Measurements from ENCODE around the gene ZNF143. TPM values are rescaled to one million over a fixed set of nuclear protein-coding genes. Genes with fewer than 3 reads are reported as not detected.

Gene ZNF143
- total RNA-seq, 1 donor from 2014 or later = 28.3 TPM

DNA sequence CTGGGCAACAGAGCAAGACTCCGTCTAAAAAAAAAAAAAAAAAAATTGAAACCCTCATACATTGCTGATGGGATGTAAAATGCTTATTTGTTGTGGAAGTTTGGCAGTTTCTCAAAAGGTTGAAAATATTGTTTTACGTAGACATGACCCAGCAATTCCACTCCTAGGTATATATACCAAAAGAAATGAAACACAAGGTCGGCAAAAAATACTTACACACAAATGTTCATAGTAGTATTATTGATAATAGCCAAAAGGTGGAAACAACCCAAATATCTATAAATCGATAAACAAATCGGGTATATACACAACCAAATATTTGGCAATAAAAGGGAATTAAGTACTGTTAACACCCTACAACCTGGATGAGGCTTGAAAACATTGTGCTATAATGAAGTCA lies 5.1 kb upstream of the ZNF143 start:
- peaks cover 14% of the 10 kb centered on the region for H3K79me2 ChIP-seq (ENCODE audit: insufficient read depth, low read length)
- H3K9me3 Mint-ChIP-seq (ENCODE audit: unreplicated experiment) = no peaks in the 10 kb centered on the region
- H3K4me1 Mint-ChIP-seq (ENCODE audit: low read depth, unreplicated experiment) = peaks cover 2% of the 10 kb centered on the region
- H3K9me3 ChIP-seq (ENCODE audit: insufficient read depth, low read depth, low read length) = no peaks in the 10 kb centered on the region
- H4K20me1 ChIP-seq (ENCODE audit: insufficient read depth, low read length) = no peaks in the 10 kb centered on the region
- no peaks in the 10 kb centered on the region for H3K27me3 Mint-ChIP-seq (ENCODE audit: low read depth, unreplicated experiment)
- H3K27me3 ChIP-seq (ENCODE audit: insufficient read depth, low read length) = no peaks in the 10 kb centered on the region
- H2AFZ ChIP-seq (ENCODE audit: low read depth, low read length) = no peak overlapping the region
- no peak for FAIRE-seq
- TF ChIP-seq EZH2 (IDR thresholded peaks at IDR 0.05; ENCODE audit: insufficient read depth, low read length) (no peak), CTCF (IDR thresholded peaks at IDR 0.05; ENCODE audit: insufficient read depth, low read depth, low read length) (no peak)
- no peak overlapping the region for H3K9ac ChIP-seq (ENCODE audit: low read length)
- H3K36me3 Mint-ChIP-seq (ENCODE audit: low read depth, unreplicated experiment) = no peaks in the 10 kb centered on the region
- H3K36me3 ChIP-seq (ENCODE audit: insufficient read depth, low read length) = no peaks in the 10 kb centered on the region
- no peak overlapping the region for H3K27ac Mint-ChIP-seq (ENCODE audit: unreplicated experiment)
- H3K4me2 ChIP-seq (ENCODE audit: low read length) = no peak overlapping the region
- no peaks in the 10 kb centered on the region for H3K4me1 ChIP-seq (ENCODE audit: insufficient read depth, low read length)
- no peak overlapping the region for H3K27ac ChIP-seq (ENCODE audit: low read depth, low read length)
- no peak for DNase-seq (ENCODE audit: low read depth)
- no peak overlapping the region for H3K4me3 ChIP-seq (ENCODE audit: insufficient read depth, low read depth, low read length)
- no peak overlapping the region for H3K4me3 Mint-ChIP-seq (ENCODE audit: unreplicated experiment)

GRCh38 chr11:9459667-9460321 lies 1.0 kb upstream of the ZNF143 start:
- Histone ChIP-seq H4K20me1 (ENCODE audit: insufficient read depth, low read length) (no peaks in the 10 kb centered on the region), H2AFZ (ENCODE audit: low read depth, low read length) (no peak overlapping the region), H3K27ac (ENCODE audit: low read depth, low read length) (peak overlapping the region; percentile 100), H3K79me2 (ENCODE audit: insufficient read depth, low read length) (peaks cover 40% of the 10 kb centered on the region), H3K36me3 (ENCODE audit: insufficient read depth, low read length) (no peaks in the 10 kb centered on the region), H3K4me1 (ENCODE audit: insufficient read depth, low read length) (no peaks in the 10 kb centered on the region), H3K4me2 (ENCODE audit: low read length) (peak overlapping the region; percentile 86), H3K9me3 (ENCODE audit: insufficient read depth, low read depth, low read length) (no peaks in the 10 kb centered on the region), H3K9ac (ENCODE audit: low read length) (peak overlapping the region; percentile 99), H3K27me3 (ENCODE audit: insufficient read depth, low read length) (no peaks in the 10 kb centered on the region), H3K4me3 (ENCODE audit: insufficient read depth, low read depth, low read length) (peak overlapping the region; percentile 93)
- Mint-ChIP-seq H3K36me3 (ENCODE audit: low read depth, unreplicated experiment) (no peaks in the 10 kb centered on the region), H3K27ac (ENCODE audit: unreplicated experiment) (peak overlapping the region; percentile 99), H3K4me3 (ENCODE audit: unreplicated experiment) (peak overlapping the region; percentile 95), H3K27me3 (ENCODE audit: low read depth, unreplicated experiment) (no peaks in the 10 kb centered on the region), H3K4me1 (ENCODE audit: low read depth, unreplicated experiment) (peaks cover 15% of the 10 kb centered on the region), H3K9me3 (ENCODE audit: unreplicated experiment) (no peaks in the 10 kb centered on the region)
- FAIRE-seq (no peak), DNase-seq (ENCODE audit: low read depth) (peak; percentile 62)
- no peak for TF ChIP-seq EZH2 (IDR thresholded peaks at IDR 0.05; ENCODE audit: insufficient read depth, low read length)
- TF ChIP-seq CTCF (IDR thresholded peaks at IDR 0.05; ENCODE audit: insufficient read depth, low read depth, low read length) = no peak

- no peaks in the 10 kb centered on the region for H3K9me3 ChIP-seq (ENCODE audit: insufficient read depth, low read depth, low read length)
- H3K4me1 ChIP-seq (ENCODE audit: insufficient read depth, low read length) = no peaks in the 10 kb centered on the region
- H3K79me2 ChIP-seq (ENCODE audit: insufficient read depth, low read length) = peaks cover 53% of the 10 kb centered on the region
- H3K9ac ChIP-seq (ENCODE audit: low read length) = peak overlapping the region; percentile 91
- peak overlapping the region; percentile 68 for H3K4me3 ChIP-seq (ENCODE audit: insufficient read depth, low read depth, low read length)
- peak overlapping the region; percentile 99 for H3K27ac Mint-ChIP-seq (ENCODE audit: unreplicated experiment)
- H2AFZ ChIP-seq (ENCODE audit: low read depth, low read length) = no peak overlapping the region
- H3K27ac ChIP-seq (ENCODE audit: low read depth, low read length) = peak overlapping the region; percentile 97
- H3K4me1 Mint-ChIP-seq (ENCODE audit: low read depth, unreplicated experiment) = peaks cover 15% of the 10 kb centered on the region
- H3K4me3 Mint-ChIP-seq (ENCODE audit: unreplicated experiment) = peak overlapping the region; percentile 95
- no peaks in the 10 kb centered on the region for H3K27me3 ChIP-seq (ENCODE audit: insufficient read depth, low read length)
- H3K27me3 Mint-ChIP-seq (ENCODE audit: low read depth, unreplicated experiment) = no peaks in the 10 kb centered on the region
- TF ChIP-seq CTCF (IDR thresholded peaks at IDR 0.05; ENCODE audit: insufficient read depth, low read depth, low read length) (no peak), EZH2 (IDR thresholded peaks at IDR 0.05; ENCODE audit: insufficient read depth, low read length) (no peak)
- no peaks in the 10 kb centered on the region for H3K36me3 ChIP-seq (ENCODE audit: insufficient read depth, low read length)
- no peaks in the 10 kb centered on the region for H3K36me3 Mint-ChIP-seq (ENCODE audit: low read depth, unreplicated experiment)
- H3K4me2 ChIP-seq (ENCODE audit: low read length) = peak overlapping the region; percentile 81
- H3K9me3 Mint-ChIP-seq (ENCODE audit: unreplicated experiment) = no peaks in the 10 kb centered on the region
- peak; percentile 77 for DNase-seq (ENCODE audit: low read depth)
- no peak for FAIRE-seq
- H4K20me1 ChIP-seq (ENCODE audit: insufficient read depth, low read length) = no peaks in the 10 kb centered on the region
Measured at GRCh38 chr11:9461063-9461759, 399 bp downstream of the ZNF143 start.
